Upper lobe of left lung (tissue), 4 donors: ENCODE results near the gene TSPYL4.

Source experiments
- EP300 ChIP-seq, 4 donors: sonication (generic); formaldehyde crosslinking; IDR thresholded peaks; one replicate each; pipeline ENCODE4 v1.5.1; 2017; ENCODE audit warnings: antibody characterized with exemption in 4 of 4, control low read depth in 2 of 4
- POLR2A ChIP-seq, 4 donors: fragments of 450-650 bp; IDR thresholded peaks; one replicate each; pipeline ENCODE4 v1.5.1; 2016 to 2017; ENCODE audit warnings: antibody characterized with exemption in 4 of 4, mild to moderate bottlenecking in 2 of 4
- POLR2AphosphoS5 ChIP-seq, 2 donors: sonication (generic); formaldehyde crosslinking; IDR thresholded peaks; one replicate each; pipeline ENCODE4 v1.5.1; 2017; ENCODE audit warnings: antibody characterized with exemption in 2 of 2
- TF ChIP-seq, protein P1 (sequence below), 6 experiments: fragments of 450-650 bp in 4 of 6; fragments of 200-600 bp in 2 of 6; sonication (generic) in 2 of 6; IDR thresholded peaks; one replicate each; pipeline ENCODE4 v1.5.1; 2016 to 2019; ENCODE audit warnings: antibody characterized with exemption in 6 of 6

DNA sequence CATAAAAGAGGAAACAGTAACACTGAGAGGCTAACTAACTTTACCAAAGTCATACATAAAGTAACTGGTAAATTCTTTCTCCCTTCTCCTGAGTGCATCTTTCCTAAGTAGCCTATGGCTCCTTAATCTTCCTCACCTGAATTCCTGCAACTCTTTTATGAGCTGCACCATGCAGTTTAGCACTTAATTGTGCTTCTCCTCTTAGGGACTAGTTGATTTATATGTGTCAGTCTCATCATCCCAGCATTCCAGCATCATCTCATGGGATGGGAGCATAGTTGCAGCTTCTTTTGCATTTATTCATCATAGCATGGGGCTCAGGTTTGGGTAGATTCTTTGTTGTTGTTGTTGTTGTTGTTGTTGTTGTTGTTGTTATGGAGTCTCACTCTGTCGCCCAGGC lies 29.3 kb upstream of the TSPYL4 start:
- TF ChIP-seq, protein P1, sequence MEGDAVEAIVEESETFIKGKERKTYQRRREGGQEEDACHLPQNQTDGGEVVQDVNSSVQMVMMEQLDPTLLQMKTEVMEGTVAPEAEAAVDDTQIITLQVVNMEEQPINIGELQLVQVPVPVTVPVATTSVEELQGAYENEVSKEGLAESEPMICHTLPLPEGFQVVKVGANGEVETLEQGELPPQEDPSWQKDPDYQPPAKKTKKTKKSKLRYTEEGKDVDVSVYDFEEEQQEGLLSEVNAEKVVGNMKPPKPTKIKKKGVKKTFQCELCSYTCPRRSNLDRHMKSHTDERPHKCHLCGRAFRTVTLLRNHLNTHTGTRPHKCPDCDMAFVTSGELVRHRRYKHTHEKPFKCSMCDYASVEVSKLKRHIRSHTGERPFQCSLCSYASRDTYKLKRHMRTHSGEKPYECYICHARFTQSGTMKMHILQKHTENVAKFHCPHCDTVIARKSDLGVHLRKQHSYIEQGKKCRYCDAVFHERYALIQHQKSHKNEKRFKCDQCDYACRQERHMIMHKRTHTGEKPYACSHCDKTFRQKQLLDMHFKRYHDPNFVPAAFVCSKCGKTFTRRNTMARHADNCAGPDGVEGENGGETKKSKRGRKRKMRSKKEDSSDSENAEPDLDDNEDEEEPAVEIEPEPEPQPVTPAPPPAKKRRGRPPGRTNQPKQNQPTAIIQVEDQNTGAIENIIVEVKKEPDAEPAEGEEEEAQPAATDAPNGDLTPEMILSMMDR (IDR thresholded peaks at IDR 0.05), result no peak
- no peak for TF ChIP-seq POLR2A (IDR thresholded peaks at IDR 0.05)
- no peak for TF ChIP-seq POLR2AphosphoS5 (IDR thresholded peaks at IDR 0.05)
- no peak for TF ChIP-seq EP300 (IDR thresholded peaks at IDR 0.05)
